Activated CD8-positive, alpha-beta memory T cell treated with anti-CD3 and anti-CD28 coated beads, Interleukin-2, amount 10 ng/mL, durations not matched to agents 7 days and 5 days (primary cell): Measurements from ENCODE around the gene DEGS1. TPM values are rescaled to one million over a fixed set of nuclear protein-coding genes. Genes with fewer than 3 reads are reported as not detected.

ENCODE experiments used
- ATAC-seq: fragments of 150-1000 bp; cut with Tn5 transposase; one replicate; pipeline ENCODE4 v1.10.0; 2021; ENCODE audit warnings: moderate library complexity
- CTCF ChIA-PET: fragments of 350-600 bp; sonication (Branson Sonifier 250); formaldehyde crosslinking; loops from one replicate; lab custom pipeline; 2021; ENCODE audit warnings: antibody characterized with exemption; lab: Charles Lee
- DNase-seq: peaks from one replicate; pipeline ENCODE4 v3.0.0-alpha.2; 2020
- H3K27ac Mint-ChIP-seq: one replicate; pipeline ENCODE4 v1.8.0; 2021; ENCODE audit warnings: mild to moderate bottlenecking, mixed read lengths
- H3K27me3 Mint-ChIP-seq: one replicate; pipeline ENCODE4 v1.8.0; 2021; ENCODE audit warnings: mixed read lengths
- H3K36me3 Mint-ChIP-seq: one replicate; pipeline ENCODE4 v1.8.0; 2021; ENCODE audit warnings: mild to moderate bottlenecking, mixed read lengths
- H3K4me1 Mint-ChIP-seq: one replicate; pipeline ENCODE4 v1.8.0; 2021; ENCODE audit warnings: mixed read lengths
- H3K4me3 Mint-ChIP-seq: one replicate; pipeline ENCODE4 v1.8.0; 2021; ENCODE audit warnings: mild to moderate bottlenecking, moderate library complexity, mixed read lengths
- H3K9me3 Mint-ChIP-seq: one replicate; pipeline ENCODE4 v1.8.0; 2022; ENCODE audit warnings: low read depth, mixed read lengths
- total RNA-seq, 2 experiments: library from RNA; stranded (reverse); gene quantifications; one replicate each; pipeline ENCODE4 v1.2.3, GENCODE V29; 2021

Gene DEGS1
- total RNA-seq, 2 experiments from 2014 or later: 49.0 to 65.9 TPM

DNA sequence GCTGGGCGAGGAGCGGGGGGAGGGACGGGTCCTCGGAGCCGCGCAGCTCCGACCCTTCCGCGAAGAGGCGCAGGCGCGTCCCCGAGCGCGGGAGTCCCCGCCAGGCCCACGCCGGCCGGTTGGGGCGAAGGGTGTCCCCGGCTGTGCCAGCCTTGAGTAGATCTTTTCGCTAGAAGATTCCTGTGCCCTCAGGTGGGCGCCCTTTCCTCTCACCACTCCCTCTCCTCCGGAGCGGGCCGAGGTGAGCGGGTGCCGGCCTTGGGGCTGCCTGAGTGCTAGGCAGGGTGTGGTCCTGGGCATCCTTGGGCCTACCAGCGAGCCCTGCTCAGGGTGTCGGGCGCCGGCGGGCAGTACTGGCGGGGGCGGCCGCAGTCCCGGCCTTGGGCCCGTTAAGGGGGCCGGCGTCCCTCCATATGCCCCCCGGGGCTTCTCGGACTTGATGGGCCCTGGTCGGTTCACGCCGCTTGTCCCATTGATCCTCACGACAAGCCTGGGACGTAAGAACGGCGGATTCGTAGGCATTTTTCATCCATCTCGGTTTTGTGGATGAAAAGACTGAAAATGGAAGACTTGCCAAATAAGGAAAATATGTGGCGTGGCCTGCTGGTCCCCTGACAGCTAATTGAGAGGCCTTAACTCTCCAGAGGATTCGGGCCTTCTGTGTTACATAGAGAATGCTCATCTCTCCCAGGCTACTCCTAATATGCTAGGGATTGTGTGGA lies 712 bp downstream of the DEGS1 start:
- CTCF ChIA-PET: interaction anchor here (0.9 to 3.1 kb wide), 7 partner anchors 9 to 274 kb away, joined by 3 to 24 read pairs (median 4); no protein-coding TSS in a partner anchor
- H3K36me3 Mint-ChIP-seq: peaks cover 34% of the 10 kb centered on the region
- H3K27ac Mint-ChIP-seq: peak overlapping the region; percentile 90
- ATAC-seq (peak; percentile 54), DNase-seq (peak; percentile 70)
- peak overlapping the region; percentile 97 for H3K4me3 Mint-ChIP-seq
- H3K4me1 Mint-ChIP-seq: peaks cover 57% of the 10 kb centered on the region
- no peaks in the 10 kb centered on the region for H3K9me3 Mint-ChIP-seq
- no peaks in the 10 kb centered on the region for H3K27me3 Mint-ChIP-seq

DNA sequence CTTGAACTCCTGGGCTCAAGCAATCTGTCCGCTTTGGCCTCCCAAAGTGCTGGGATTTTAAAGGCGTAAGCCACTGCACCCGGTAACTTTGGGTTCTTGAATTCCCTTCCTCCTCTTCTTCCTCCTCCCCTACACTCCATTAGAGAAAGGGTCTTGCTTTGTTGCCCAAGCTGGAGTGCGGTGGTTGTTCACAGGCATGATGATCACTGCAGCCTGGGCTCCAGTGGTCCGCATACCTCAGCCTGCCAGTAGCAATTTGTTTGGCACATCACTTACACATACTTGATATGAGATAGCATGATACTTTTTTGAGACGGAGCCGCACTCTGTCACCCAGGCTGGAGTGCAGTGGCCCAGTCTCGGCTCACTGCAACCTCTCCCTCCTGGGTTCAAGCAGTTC lies 2.2 kb downstream of the DEGS1 start:
- Mint-ChIP-seq H3K9me3 (no peaks in the 10 kb centered on the region), H3K4me3 (peak overlapping the region; percentile 97)
- CTCF ChIA-PET: no interaction called here

DNA sequence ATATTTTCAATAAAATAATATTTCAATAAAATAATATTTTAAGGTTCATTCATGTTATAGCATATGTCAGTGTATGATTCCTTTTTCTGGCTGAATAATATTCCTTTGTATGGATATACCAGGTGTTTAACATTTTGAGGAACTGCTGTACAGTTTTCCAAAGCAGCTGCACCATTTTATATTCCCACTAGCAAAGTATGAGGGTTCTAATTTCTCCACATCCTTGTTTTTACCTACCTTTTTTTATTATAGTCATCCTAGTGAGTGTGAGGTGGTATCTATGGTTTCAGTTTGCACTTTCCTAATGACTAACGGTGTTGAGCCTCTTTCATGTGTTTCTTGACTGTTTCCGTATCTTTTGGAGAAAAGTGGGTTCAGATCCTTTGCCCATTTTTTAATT lies 5.2 kb downstream of the DEGS1 start:
- DNase-seq (no peak), ATAC-seq (peak; percentile 27)
- CTCF ChIA-PET: no interaction called here
- Mint-ChIP-seq H3K36me3 (peaks cover 58% of the 10 kb centered on the region), H3K4me1 (peaks cover 64% of the 10 kb centered on the region), H3K27me3 (no peaks in the 10 kb centered on the region), H3K9me3 (no peaks in the 10 kb centered on the region), H3K27ac (peak overlapping the region; percentile 82), H3K4me3 (peak overlapping the region; percentile 47)

More for the DNA sequence above, 2.2 kb downstream of the DEGS1 start:
- Mint-ChIP-seq H3K4me1 (peaks cover 67% of the 10 kb centered on the region), H3K36me3 (peaks cover 45% of the 10 kb centered on the region), H3K27me3 (no peaks in the 10 kb centered on the region), H3K27ac (peak overlapping the region; percentile 52)
- no peak for ATAC-seq
- no peak for DNase-seq

DNA sequence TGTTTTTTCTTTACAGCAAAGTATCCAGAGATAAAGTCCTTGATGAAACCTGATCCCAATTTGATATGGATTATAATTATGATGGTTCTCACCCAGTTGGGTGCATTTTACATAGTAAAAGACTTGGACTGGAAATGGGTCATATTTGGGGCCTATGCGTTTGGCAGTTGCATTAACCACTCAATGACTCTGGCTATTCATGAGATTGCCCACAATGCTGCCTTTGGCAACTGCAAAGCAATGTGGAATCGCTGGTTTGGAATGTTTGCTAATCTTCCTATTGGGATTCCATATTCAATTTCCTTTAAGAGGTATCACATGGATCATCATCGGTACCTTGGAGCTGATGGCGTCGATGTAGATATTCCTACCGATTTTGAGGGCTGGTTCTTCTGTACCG lies 6.5 kb downstream of the DEGS1 start:
- H3K27ac Mint-ChIP-seq: no peak overlapping the region
- no peak for ATAC-seq
- CTCF ChIA-PET: no interaction called here
- H3K27me3 Mint-ChIP-seq: no peaks in the 10 kb centered on the region
- peaks cover 62% of the 10 kb centered on the region for H3K36me3 Mint-ChIP-seq
- H3K4me1 Mint-ChIP-seq: peaks cover 67% of the 10 kb centered on the region
- H3K9me3 Mint-ChIP-seq: no peaks in the 10 kb centered on the region
- H3K4me3 Mint-ChIP-seq: no peak overlapping the region
- DNase-seq: no peak

DNA sequence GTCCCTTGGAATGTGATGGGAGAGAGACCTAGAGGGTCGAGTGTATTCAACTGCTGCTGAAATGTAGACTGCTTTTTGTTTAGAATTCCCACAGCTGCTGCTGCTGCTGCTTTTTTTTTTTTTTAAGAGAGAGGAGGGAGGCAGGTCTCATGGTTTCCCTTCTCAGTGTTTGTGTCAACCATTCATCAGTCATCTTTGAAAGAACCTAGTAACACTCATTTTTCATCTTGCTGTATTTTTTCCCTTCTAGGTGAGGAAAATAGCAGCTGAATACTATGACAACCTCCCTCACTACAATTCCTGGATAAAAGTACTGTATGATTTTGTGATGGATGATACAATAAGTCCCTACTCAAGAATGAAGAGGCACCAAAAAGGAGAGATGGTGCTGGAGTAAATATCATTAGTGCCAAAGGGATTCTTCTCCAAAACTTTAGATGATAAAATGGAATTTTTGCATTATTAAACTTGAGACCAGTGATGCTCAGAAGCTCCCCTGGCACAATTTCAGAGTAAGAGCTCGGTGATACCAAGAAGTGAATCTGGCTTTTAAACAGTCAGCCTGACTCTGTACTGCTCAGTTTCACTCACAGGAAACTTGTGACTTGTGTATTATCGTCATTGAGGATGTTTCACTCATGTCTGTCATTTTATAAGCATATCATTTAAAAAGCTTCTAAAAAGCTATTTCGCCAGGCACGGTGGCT lies 9.2 kb downstream of the DEGS1 start:
- peaks cover 47% of the 10 kb centered on the region for H3K4me1 Mint-ChIP-seq
- ATAC-seq (peak; percentile 84), DNase-seq (peak; percentile 59)
- CTCF ChIA-PET: interaction anchor here (1.0 to 1.6 kb wide), 7 partner anchors 9 to 238 kb away, joined by 3 to 10 read pairs (median 5); partner anchors contain the start of gene DEGS1
- H3K4me3 Mint-ChIP-seq: peak overlapping the region; percentile 11
- H3K36me3 Mint-ChIP-seq: peaks cover 47% of the 10 kb centered on the region
- H3K9me3 Mint-ChIP-seq: no peaks in the 10 kb centered on the region
- no peaks in the 10 kb centered on the region for H3K27me3 Mint-ChIP-seq
- H3K27ac Mint-ChIP-seq: peak overlapping the region; percentile 85

DNA sequence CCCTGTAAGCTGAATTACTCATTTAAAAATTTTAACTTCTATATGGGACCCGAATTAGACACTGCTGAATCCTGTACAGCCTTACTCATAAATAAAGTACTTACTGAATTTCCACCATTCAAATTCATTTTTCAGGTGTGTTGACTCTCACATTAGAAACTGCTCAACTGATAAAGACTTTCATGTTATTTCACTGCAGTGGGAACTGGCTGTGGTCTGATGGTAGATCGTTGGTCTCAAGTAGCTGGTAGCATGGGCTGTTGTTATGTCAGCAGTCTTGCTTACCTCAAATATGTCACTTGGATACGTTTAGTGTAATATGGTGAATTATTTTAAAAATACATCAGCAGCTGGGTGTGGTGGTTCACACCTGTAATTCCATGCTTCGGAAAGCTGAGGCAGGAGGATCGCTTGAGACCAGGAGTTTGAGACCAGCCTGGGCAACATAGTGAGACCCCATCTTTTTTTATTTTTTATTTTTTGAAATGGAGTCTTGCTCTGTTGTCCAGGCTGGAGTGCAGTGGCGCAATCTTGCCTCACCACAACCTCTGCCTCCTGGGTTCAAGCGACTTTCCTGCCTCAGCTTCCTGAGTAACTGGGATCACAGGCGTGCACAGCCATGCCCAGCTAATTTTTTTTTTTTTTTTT lies 10.4 kb downstream of the DEGS1 start:
- DNase-seq: no peak
- no peak for ATAC-seq
- no peaks in the 10 kb centered on the region for H3K27me3 Mint-ChIP-seq
- CTCF ChIA-PET: interaction anchor here (1.2 to 1.6 kb wide), 6 partner anchors 10 to 237 kb away, joined by 3 to 10 read pairs (median 5); partner anchors contain the start of gene DEGS1
- peaks cover 40% of the 10 kb centered on the region for H3K36me3 Mint-ChIP-seq
- H3K4me3 Mint-ChIP-seq: no peak overlapping the region
- H3K4me1 Mint-ChIP-seq: peaks cover 41% of the 10 kb centered on the region
- peak overlapping the region; percentile 63 for H3K27ac Mint-ChIP-seq
- H3K9me3 Mint-ChIP-seq: no peaks in the 10 kb centered on the region

DNA sequence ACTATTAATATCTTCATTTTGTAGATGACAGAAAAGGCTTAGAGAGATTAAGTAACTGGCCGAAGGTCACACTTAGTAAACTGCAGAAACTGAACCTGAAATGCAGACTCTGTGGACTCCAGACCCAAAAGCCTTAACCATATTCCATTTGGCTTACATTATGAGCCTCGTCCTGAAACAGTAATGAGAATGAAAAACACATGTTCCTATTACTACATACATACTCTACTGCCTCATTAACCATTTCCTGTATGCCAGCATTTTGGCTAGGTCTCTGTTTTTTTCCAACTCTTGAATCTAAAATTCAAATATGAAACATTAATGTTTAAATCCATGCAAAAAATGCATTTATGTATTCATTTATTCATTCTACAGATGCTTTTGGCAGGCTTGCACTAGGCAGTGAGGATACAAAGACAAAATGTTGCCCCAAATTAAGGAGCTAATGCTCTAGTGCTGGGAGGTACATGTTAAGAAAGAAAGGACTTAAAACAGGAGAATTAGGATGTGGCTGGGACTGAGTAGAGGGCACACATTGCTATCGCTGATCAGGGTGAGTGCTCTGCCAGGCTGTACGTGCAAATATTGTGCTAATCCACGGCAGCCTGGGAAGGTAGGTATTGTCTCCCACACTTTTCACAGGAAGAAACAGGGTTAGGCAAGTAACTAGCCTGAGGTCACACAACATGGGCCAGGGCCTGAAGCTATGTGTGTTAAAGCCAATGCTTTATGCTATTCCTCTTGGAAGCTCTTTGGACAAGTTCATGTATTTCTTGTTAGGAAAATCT lies 14.0 kb downstream of the DEGS1 start:
- H3K4me3 Mint-ChIP-seq: no peak overlapping the region
- no peaks in the 10 kb centered on the region for H3K27me3 Mint-ChIP-seq
- H3K4me1 Mint-ChIP-seq: peaks cover 19% of the 10 kb centered on the region
- no peak for DNase-seq
- no peak for ATAC-seq
- H3K27ac Mint-ChIP-seq: no peak overlapping the region
- peaks cover 22% of the 10 kb centered on the region for H3K36me3 Mint-ChIP-seq
- H3K9me3 Mint-ChIP-seq: no peaks in the 10 kb centered on the region
- CTCF ChIA-PET: interaction anchor here (1.9 kb wide), 1 partner anchor 14 kb away, joined by 5 read pairs; the partner anchor contains the start of gene DEGS1

DNA sequence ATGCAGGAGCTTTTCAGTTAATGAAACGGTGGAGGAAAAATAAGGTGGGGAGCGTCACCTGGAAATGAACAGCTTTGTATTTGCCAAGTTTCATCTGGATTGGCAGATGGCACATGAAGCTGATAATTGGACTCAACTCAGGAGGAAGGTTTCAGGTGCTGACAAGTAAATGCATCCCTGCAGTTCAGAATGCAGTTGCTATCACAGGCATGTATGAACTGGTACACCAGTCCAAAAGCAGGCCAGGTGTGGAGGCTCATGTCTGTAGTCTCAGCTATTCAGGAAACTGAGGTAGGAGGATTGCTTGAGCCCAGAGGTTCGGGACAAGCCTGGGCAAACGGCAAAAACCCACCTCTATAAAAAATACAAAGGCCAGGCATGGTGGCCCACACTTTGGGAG lies 15.5 kb downstream of the DEGS1 start:
- Mint-ChIP-seq H3K4me3 (no peak overlapping the region), H3K9me3 (no peaks in the 10 kb centered on the region), H3K27me3 (no peaks in the 10 kb centered on the region), H3K27ac (no peak overlapping the region), H3K36me3 (peaks cover 11% of the 10 kb centered on the region), H3K4me1 (peaks cover 9% of the 10 kb centered on the region)
- CTCF ChIA-PET: no interaction called here
- DNase-seq (no peak), ATAC-seq (no peak)

DNA sequence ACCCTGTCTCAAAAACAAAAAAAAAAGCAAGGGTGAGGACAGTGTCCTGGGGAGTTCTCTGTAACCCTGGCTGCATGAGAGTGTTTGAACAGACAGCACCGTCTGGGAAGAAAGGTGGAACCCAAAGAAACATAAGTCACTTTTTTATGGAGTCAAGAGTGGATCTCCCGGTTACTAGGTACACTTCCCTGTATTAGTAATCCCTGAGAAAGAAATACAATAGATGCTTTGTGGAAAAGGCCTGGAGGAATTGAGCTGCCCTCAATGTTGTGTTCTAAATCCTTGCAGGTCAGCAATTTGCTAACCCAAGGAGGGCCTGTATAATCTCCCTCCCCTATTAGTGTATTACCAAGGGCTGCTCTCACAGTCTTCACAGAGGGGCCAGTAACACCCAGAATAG lies 16.6 kb downstream of the DEGS1 start:
- Mint-ChIP-seq H3K27ac (no peak overlapping the region), H3K4me3 (no peak overlapping the region), H3K9me3 (no peaks in the 10 kb centered on the region), H3K27me3 (no peaks in the 10 kb centered on the region), H3K36me3 (peaks cover 4% of the 10 kb centered on the region), H3K4me1 (peaks cover 8% of the 10 kb centered on the region)
- DNase-seq (no peak), ATAC-seq (no peak)
- CTCF ChIA-PET: no interaction called here

DNA sequence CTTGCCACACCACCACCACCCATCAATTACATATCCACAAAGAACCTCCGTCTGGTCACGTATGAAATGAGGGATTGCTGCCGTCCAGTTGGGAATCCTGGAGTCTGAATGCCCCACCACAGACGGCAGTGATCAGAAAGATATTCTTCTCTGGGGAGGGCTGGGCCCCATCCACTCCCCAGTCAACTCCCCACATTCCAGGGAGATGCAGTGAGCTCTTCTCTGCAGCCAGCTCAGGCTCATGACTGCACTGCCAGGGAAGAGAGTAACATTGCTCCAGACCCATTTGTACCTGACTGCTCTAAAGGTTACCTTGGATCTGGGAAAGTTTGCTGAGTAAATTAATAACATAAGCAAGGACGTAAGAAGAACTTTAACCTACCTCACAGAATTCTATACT lies 18.3 kb downstream of the DEGS1 start:
- peaks cover 13% of the 10 kb centered on the region for H3K4me1 Mint-ChIP-seq
- H3K27ac Mint-ChIP-seq: no peak overlapping the region
- CTCF ChIA-PET: no interaction called here
- H3K36me3 Mint-ChIP-seq: no peaks in the 10 kb centered on the region
- no peaks in the 10 kb centered on the region for H3K27me3 Mint-ChIP-seq
- H3K4me3 Mint-ChIP-seq: no peak overlapping the region
- DNase-seq: no peak
- no peaks in the 10 kb centered on the region for H3K9me3 Mint-ChIP-seq
- ATAC-seq: no peak

DNA sequence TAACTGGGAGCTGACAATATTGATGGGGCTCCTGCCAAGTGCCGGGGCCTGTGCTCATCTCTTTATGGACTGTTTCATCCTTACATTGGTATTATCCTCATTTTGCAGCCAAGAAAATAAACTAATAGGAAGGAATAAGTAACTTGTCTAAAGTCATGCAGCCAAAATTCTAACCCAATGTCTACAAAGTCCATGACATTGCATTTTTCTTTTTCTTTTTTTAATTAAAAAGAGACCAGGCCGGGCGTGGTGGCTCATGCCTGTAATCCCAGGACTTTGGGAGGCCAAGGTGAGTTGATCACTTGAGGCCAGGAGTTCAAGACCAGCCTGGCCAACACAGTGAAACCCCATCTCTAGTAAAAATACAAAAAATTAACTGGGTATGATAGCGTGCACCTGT lies 18.8 kb downstream of the DEGS1 start:
- no peak for DNase-seq
- ATAC-seq: no peak
- H3K4me3 Mint-ChIP-seq: no peak overlapping the region
- CTCF ChIA-PET: interaction anchor here (0.7 kb wide), 1 partner anchor 88 kb away, joined by 3 read pairs; no protein-coding TSS in a partner anchor
- H3K27ac Mint-ChIP-seq: no peak overlapping the region
- peaks cover 13% of the 10 kb centered on the region for H3K4me1 Mint-ChIP-seq
- H3K36me3 Mint-ChIP-seq: no peaks in the 10 kb centered on the region
- H3K9me3 Mint-ChIP-seq: no peaks in the 10 kb centered on the region
- H3K27me3 Mint-ChIP-seq: no peaks in the 10 kb centered on the region

DNA sequence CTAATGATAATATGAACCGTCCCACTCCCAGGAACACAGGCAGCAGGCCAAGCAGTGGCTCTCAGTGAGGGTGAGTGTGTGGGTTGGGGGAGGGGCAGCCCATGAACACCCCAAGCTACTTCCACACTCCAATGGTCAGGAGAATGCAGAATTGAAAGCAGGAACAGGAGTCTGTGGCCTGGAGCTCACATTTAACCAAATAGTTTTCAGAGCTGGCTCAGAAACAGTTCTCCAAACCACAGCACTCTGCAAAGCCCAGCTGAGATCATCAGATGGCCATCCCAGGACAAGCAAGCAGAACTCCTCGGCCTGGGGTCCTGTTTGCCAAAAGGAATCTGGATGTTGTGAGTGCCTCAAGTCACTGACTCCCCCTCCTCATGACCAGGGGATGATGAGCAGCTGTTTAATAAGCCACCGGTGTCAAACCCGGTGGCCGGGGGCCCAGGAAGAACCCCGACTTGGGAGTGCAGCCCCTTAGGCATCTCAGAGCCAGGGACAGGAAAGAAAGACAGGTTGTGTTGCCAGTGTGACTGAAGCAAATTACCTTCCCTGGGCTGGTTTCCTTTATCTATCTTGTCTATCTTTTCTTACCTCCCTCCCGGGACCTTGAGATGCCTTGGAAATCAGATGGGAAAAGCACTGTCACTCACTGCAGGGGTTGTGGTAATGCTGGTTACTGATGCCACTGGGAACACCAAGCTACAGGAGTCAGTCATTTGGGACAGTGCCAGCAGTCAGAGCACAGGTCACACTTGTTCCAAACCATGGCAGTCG lies 20.4 kb downstream of the DEGS1 start:
- no peak for DNase-seq
- no peaks in the 10 kb centered on the region for H3K27me3 Mint-ChIP-seq
- no peak overlapping the region for H3K27ac Mint-ChIP-seq
- no peaks in the 10 kb centered on the region for H3K9me3 Mint-ChIP-seq
- CTCF ChIA-PET: interaction anchor here (1.5 kb wide), 1 partner anchor 11 kb away, joined by 4 read pairs; no protein-coding TSS in a partner anchor
- no peaks in the 10 kb centered on the region for H3K36me3 Mint-ChIP-seq
- H3K4me3 Mint-ChIP-seq: no peak overlapping the region
- peaks cover 13% of the 10 kb centered on the region for H3K4me1 Mint-ChIP-seq
- no peak for ATAC-seq
